ENCODE measurements around the gene NRP1.

NRP1 gene

GRCh38 chr10:33215154-33215553 lies 119.3 kb downstream of the NRP1 start:
- H3K4me1 ChIP-seq (ENCODE audit: control insufficient read depth, low read length): no peaks in the 10 kb centered on the region
- H4K20me1 ChIP-seq (ENCODE audit: control insufficient read depth, insufficient read depth, low read depth, low read length): no peaks in the 10 kb centered on the region
- H3F3A ChIP-seq (ENCODE audit: control insufficient read depth, insufficient read depth): no peaks in the 10 kb centered on the region
- no peaks in the 10 kb centered on the region for H3K9me2 ChIP-seq (replicated peaks; ENCODE audit: control insufficient read depth, low read length)
- no peak for TF ChIP-seq EZH2phosphoT487 (IDR thresholded peaks at IDR 0.05; ENCODE audit: borderline replicate concordance, low read length)
- TF ChIP-seq, protein P1, sequence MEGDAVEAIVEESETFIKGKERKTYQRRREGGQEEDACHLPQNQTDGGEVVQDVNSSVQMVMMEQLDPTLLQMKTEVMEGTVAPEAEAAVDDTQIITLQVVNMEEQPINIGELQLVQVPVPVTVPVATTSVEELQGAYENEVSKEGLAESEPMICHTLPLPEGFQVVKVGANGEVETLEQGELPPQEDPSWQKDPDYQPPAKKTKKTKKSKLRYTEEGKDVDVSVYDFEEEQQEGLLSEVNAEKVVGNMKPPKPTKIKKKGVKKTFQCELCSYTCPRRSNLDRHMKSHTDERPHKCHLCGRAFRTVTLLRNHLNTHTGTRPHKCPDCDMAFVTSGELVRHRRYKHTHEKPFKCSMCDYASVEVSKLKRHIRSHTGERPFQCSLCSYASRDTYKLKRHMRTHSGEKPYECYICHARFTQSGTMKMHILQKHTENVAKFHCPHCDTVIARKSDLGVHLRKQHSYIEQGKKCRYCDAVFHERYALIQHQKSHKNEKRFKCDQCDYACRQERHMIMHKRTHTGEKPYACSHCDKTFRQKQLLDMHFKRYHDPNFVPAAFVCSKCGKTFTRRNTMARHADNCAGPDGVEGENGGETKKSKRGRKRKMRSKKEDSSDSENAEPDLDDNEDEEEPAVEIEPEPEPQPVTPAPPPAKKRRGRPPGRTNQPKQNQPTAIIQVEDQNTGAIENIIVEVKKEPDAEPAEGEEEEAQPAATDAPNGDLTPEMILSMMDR (IDR thresholded peaks at IDR 0.05; ENCODE audit: low read depth, low read length, poor library complexity, severe bottlenecking): no peak
- no peaks in the 10 kb centered on the region for H3K36me3 ChIP-seq (ENCODE audit: control insufficient read depth, low read length)
- peaks cover 3% of the 10 kb centered on the region; the same call in 1 of the 2 replicates for H3K27me3 ChIP-seq (ENCODE audit: control insufficient read depth, low read length)
- H3K27ac ChIP-seq (ENCODE audit: low read depth, low read length): no peak overlapping the region
- no peak overlapping the region for H3K4me2 ChIP-seq (ENCODE audit: low read length)
- no peaks in the 10 kb centered on the region for H3K9me3 ChIP-seq (ENCODE audit: control insufficient read depth, insufficient read depth, low read length)
- no peak overlapping the region for H3K4me3 ChIP-seq (ENCODE audit: low read length)
- H3K79me2 ChIP-seq (ENCODE audit: control insufficient read depth, low read length): no peaks in the 10 kb centered on the region

- H3K9me2 ChIP-seq (replicated peaks; ENCODE audit: control insufficient read depth, low read length): no peaks in the 10 kb centered on the region
- H3F3A ChIP-seq (ENCODE audit: control insufficient read depth, insufficient read depth): no peaks in the 10 kb centered on the region
- no peak overlapping the region for H3K4me3 ChIP-seq (ENCODE audit: low read length)
- peaks cover 3% of the 10 kb centered on the region; the same call in 1 of the 2 replicates for H3K27me3 ChIP-seq (ENCODE audit: control insufficient read depth, low read length)
- H4K20me1 ChIP-seq (ENCODE audit: control insufficient read depth, insufficient read depth, low read depth, low read length): no peaks in the 10 kb centered on the region
- H3K4me2 ChIP-seq (ENCODE audit: low read length): no peak overlapping the region
- TF ChIP-seq, protein P1 (IDR thresholded peaks at IDR 0.05; ENCODE audit: low read depth, low read length, poor library complexity, severe bottlenecking): no peak
- no peak for TF ChIP-seq EZH2phosphoT487 (IDR thresholded peaks at IDR 0.05; ENCODE audit: borderline replicate concordance, low read length)
- no peaks in the 10 kb centered on the region for H3K9me3 ChIP-seq (ENCODE audit: control insufficient read depth, insufficient read depth, low read length)
- no peaks in the 10 kb centered on the region for H3K79me2 ChIP-seq (ENCODE audit: control insufficient read depth, low read length)
- H3K36me3 ChIP-seq (ENCODE audit: control insufficient read depth, low read length): no peaks in the 10 kb centered on the region
- no peaks in the 10 kb centered on the region for H3K4me1 ChIP-seq (ENCODE audit: control insufficient read depth, low read length)
- no peak overlapping the region for H3K27ac ChIP-seq (ENCODE audit: low read depth, low read length)
Observed at GRCh38 chr10:33214174-33214573, 120.3 kb downstream of the NRP1 start.

DNA sequence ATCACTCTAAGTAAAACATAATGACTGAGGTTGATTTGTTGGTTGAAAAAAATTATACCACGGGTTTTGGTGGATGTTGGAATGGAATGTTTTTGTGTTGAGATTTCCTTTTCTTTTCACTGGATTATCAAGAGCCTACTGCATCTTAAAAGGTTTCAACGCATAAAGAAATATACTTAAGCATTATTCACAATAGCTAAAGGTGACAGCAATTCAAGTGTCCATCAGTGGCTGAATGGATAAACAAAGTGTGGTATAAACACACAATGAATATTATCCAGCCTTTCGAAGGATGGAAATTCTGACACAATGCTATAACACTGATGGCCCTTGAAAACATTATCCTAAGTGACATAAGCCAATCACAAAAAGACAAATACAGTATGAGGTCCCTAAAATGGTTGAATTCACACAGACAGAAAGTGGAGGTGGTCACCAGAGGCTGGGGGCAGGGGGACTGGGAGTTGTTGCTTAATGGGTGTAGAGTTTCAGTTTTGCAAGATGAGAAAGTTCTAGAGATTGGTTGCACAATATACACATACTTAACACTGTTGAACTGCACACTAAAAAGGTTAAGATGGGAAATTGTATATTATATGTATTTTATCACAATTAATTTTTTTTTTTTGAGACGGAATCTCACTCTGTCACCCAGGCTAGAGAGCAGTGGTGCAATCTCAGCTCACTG lies 122.3 kb downstream of the NRP1 start:
- H3F3A ChIP-seq (ENCODE audit: control insufficient read depth, insufficient read depth): no peaks in the 10 kb centered on the region
- no peaks in the 10 kb centered on the region for H3K36me3 ChIP-seq (ENCODE audit: control insufficient read depth, low read length)
- H3K4me1 ChIP-seq (ENCODE audit: control insufficient read depth, low read length): no peaks in the 10 kb centered on the region
- H3K9me2 ChIP-seq (replicated peaks; ENCODE audit: control insufficient read depth, low read length): no peaks in the 10 kb centered on the region
- H3K27me3 ChIP-seq (ENCODE audit: control insufficient read depth, low read length): peaks cover 3% of the 10 kb centered on the region; the same call in 1 of the 2 replicates
- H3K9me3 ChIP-seq (ENCODE audit: control insufficient read depth, insufficient read depth, low read length): no peaks in the 10 kb centered on the region
- H4K20me1 ChIP-seq (ENCODE audit: control insufficient read depth, insufficient read depth, low read depth, low read length): no peaks in the 10 kb centered on the region
- no peak overlapping the region for H3K4me3 ChIP-seq (ENCODE audit: low read length)
- no peak overlapping the region for H3K4me2 ChIP-seq (ENCODE audit: low read length)
- H3K27ac ChIP-seq (ENCODE audit: low read depth, low read length): no peak overlapping the region
- no peaks in the 10 kb centered on the region for H3K79me2 ChIP-seq (ENCODE audit: control insufficient read depth, low read length)
- TF ChIP-seq, protein P1 (IDR thresholded peaks at IDR 0.05; ENCODE audit: low read depth, low read length, poor library complexity, severe bottlenecking): no peak
- no peak for TF ChIP-seq EZH2phosphoT487 (IDR thresholded peaks at IDR 0.05; ENCODE audit: borderline replicate concordance, low read length)
